COLO668 (cell line): Measurements from ENCODE around the gene CEP57L1.
"Not testable (repeated sequence)": the region's sequence is repeated elsewhere in the genome, so short reads cannot be mapped to it uniquely, and the experiment has no call there.

ENCODE experiments used
- DNase-seq: peaks from one replicate; lab custom pipeline; 2025; ENCODE audit not compliant: unreplicated experiment; lab: John Stamatoyannopoulos, UW

CEP57L1 gene

DNA sequence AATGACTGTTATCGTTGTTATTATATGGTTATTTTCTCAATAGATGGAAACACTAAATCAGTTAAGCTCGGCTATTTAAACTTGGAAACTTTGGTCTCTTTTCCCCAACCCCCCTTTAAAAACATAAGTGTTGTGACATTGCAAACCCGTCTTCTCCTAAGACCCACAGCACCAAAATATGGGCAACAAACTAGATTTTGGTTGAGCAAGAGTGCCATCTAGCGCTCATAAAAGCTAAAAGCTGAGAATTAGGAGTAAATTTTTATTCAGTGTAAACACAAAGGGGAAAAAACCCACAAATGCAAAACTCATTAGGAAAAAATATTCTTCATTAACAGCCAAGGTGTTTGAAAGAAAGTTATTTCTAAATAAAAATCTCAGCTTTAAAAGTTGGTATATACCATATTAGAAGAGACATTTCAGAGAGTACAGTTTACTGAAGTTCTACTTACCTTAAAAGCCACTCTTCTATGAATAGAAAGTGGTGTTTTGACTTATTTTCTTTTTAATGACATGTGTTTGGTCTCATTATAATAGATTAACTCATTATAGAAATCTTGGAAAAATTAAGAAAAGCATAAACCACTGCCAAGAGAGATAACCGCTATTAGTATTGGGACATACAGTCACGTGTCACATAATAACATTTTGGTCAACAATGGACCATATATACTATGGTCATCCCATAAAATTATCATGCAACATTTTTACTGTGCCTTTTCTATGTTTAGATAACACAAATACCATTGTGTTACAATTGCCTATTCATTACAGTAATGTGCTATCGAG is 21.8 kb upstream of the CEP57L1 start:
- DNase-seq, result peak; percentile 27

DNA sequence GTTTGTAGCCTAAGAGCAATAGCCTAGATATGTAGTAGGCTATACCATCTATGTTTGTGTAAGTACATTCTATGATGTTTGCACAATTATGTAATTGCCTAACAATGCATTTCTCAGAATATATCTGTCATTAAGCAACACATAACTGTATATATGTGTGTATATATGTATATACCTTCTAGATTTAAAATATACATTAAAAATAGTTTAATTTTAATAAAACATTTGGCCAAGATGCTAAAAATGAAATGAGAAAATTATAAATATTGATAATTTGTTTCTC is 21.2 kb upstream of the CEP57L1 start:
- no peak for DNase-seq

DNA sequence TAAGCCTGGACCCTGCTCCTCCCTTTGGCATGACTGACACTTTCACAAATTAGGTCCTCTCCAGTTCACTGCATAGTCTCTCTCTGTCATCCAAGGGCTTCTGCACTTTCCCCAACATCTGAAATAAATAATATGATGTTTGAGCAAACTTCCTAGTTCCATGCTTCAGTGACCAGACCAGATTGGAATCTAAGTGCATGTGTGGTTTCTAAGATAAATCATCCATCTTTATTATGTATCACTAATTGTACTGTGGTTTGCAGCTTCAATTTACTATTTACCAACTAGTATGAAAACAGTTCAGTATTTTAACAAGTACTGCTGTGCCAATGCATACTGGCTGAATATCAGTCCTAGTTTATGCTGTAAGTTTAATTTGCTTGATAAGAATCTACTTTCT is 19.4 kb upstream of the CEP57L1 start:
- DNase-seq, result no peak

DNA sequence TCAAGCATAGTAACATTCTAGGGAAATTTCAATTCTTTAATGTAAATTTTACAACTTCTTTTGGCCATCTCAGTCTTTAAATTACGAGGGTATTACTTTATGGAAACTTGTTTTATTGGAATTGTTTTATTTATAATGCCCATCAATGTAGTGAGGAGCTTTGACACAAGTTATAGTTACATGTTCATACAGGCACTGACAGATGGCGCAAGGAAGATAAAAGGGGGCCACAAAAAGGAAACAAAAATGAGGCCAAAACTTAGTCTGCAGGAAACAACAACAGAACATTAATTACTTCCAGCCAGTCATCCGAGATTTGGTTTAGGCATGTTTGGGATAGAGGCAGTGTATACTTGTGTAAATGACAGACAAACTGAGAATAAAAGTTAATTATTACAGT is 18.9 kb upstream of the CEP57L1 start:
- DNase-seq, result no peak

DNA sequence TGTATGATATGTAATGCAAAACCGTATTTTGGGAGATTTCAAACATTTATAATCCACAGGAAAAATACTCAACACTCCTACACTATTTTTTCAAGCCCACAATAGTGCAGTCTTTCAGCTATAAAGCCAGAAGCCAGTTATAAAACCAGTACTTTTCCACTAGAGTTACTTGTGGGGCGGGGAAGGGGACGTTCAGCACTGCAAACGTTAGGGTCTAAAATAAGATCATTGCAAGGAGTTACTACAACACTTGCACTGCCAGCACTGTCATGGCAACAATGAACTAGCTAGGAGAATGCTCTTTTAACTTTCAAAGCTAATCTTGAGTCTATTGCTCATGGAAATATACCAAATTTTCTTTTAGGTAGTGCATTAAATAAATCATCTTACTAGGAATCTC is 15.3 kb upstream of the CEP57L1 start:
- no peak for DNase-seq

DNA sequence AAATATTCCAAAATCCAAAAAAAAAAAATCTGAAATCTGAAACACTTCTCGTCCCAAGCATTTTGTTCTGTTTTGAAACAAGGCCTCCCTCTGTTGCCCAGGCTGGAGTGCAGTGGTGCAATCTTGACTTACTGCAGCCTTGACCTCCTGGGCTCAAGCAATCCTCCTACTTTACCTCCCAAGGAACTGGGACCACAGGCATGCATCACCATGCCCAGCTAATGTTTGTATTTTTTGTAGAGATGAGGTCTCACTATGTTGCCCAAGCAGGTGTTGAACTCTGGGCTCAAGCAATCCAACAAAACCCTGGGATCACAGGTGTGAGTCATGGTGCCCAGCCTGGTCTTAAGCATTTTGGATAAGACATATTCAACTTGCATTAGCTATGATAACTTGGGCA is 14.3 kb upstream of the CEP57L1 start:
- DNase-seq, result no peak

DNA sequence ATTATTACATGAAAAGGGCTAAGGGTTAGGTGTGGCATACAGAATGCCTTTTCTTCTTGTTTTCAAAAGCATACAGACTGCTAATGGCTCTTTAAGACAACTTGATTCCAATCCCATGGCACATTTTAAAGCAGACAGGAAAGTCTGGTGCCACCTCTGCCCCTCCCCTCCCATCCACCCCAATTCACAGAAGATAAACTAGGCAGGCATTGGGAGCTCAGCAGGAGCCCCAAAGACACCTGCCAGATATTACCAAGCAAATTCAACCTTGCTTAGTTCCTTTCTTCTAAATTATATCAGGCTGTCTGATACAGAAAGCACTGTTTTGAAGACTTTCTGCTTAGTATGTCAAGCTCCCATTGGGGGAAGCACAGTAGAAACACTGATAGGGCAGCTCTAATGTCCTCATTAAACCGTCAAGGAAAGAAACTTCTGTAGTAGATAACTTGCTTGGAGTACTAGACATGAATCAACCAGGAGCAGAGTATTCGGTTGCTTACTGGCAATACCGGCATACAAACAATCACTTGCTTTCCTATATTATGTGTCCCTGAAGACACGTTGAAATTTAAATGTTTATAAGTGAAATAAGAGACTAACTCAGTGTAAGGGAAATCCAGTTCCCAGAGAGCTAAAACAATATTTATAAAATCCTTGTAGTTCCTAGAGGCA is 13.7 kb upstream of the CEP57L1 start:
- DNase-seq, result no peak

DNA sequence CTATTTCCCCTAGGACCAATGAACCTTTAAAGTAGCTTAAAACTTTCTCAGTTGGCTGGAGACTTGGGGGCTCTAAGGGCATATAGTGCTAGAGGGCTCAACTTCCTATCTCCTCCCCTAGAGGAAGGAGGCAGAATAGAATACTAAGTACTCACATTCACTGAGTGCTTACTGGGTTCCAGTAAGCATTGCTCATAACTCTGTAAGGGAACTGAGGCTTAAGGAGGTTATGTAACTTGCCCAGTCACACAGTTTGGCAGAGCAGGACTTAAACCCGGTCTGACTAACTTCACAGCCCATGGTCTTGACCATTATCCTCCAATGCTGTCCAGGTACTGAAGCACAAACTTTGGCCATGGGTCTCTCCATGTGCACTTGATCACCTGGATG is 13.1 kb upstream of the CEP57L1 start:
- no peak for DNase-seq

DNA sequence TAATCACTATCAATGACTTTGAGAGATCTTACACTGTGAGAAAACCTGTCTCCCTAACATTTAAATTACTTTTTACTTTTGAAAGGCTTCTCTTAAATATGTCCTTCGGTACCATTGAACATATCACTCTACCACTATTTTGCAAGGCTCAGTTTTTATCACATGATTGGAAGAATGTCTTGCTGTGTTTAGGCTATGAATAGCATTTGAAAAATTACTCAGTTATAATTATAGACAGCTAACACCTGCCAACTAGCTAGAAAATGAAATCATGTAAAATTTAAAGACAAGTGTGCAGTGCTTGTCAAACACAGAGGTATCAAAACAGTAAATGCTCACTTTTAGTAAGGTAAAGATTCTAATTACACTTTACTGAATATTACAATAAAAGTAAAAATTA is 11.7 kb upstream of the CEP57L1 start:
- no peak for DNase-seq

DNA sequence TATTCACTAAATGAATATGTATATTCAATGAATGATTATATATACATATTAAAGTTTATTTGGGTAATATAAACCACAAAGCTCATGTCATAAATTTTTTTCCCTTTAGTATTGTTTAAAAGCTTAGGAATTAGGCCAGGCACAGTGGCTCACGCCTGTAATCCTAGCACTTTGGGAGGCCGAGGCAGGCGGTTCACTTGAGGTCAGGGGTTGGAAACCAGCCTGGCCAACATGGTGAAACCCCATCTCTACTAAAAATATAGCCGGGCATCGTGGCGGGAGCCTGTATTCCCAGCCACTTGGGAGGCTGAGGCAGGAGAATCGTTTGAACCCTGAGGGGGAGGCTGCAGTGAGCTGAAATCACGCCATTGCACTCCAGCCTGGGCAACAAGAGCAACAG is 11.2 kb upstream of the CEP57L1 start:
- DNase-seq, result not testable (repeated sequence)

DNA sequence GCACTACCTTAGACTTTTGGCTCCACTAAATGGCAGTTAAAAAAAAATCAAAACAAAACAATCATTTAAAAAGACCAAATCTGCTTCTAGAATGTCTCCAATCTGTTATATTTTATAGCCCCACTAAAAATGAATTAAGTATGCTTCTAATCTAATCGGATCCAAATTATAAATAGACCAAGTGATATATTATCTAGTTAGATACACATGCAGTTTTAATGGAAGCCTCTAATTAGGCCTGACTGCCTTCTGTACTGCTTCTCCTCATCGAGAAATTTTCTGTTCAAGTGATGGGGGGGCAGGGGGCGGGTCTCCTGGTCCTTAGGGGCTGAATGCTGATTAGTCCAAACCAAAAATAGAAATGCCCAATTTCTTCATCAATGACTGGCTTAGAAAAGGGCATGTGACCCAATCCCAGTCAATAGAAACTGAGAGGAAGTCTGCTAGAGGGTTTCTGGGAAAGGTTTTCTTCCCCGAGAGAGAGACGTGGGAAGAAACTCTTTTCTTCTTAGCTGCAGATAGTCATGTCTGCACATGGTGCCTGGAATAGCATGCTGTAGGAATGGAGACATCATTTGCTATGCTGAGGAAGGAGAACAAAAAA is 7.5 kb upstream of the CEP57L1 start:
- no peak for DNase-seq

DNA sequence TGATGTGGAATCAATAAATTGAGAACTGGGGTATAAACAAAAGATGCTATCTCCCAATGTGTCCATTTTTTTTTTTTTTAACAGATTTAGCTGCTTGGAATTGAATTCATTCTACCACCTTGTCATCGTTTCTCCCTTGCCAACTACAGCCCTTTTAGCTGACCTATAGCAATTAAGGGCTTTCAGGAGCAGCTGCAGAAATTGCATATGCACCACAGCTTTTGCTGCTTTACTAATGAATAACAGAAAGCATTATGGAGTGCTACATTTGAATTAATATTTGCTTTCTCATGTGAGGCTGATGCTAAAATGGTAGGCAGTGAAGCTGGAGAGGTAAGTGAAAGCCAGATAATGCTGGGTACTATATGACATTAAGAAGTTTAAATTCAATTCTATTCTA is 6.3 kb upstream of the CEP57L1 start:
- no peak for DNase-seq

DNA sequence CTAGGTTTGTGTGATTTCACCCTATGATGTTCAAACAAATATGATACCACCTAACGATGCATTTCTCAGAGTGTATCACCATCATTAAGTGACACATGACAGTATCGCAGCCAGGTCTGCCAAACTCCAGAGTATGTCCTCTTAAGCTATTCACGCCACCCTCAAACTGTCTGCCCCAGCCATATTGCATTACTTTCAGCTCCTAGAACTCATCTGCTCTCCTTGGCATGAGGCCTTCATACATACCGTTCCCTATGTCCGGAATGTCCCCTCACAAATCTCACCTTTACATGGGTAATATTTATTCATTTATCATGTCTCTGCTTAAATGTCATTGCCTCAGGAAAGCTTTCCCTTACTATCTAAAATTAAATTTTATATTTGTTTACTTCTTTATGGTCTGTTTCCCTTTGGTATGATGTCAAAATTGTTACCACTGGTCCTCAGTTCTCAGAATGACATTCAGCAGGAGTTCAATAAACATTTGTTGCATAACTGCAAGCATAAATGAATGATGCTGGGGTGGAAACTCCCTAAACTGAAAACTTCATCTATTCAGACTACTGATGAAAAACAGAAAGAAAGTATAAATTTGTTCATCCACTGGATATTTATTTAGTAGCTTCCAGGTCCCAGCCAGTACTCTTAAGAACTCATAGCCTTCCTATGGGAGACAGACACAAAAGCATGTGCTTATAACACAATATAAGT is 3.8 kb upstream of the CEP57L1 start:
- DNase-seq, result no peak

DNA sequence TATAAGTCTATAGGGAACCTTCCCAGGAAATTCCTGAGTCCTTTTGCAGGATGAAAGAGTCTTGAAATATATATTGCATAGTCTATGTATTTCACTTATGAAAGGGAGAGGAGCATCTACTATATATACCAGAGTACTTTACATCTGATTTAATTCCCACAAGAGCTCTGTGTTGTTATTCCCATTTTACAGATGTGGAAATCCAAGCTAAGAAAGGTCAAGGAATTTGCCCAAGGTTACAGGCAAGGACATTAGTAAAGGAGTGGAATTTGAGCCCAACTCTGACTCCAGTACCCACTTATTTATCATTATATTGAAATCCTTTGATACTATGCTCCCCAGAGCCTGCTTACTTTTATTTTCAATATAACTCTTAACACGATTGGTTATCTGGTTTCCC is 3.2 kb upstream of the CEP57L1 start:
- no peak for DNase-seq

DNA sequence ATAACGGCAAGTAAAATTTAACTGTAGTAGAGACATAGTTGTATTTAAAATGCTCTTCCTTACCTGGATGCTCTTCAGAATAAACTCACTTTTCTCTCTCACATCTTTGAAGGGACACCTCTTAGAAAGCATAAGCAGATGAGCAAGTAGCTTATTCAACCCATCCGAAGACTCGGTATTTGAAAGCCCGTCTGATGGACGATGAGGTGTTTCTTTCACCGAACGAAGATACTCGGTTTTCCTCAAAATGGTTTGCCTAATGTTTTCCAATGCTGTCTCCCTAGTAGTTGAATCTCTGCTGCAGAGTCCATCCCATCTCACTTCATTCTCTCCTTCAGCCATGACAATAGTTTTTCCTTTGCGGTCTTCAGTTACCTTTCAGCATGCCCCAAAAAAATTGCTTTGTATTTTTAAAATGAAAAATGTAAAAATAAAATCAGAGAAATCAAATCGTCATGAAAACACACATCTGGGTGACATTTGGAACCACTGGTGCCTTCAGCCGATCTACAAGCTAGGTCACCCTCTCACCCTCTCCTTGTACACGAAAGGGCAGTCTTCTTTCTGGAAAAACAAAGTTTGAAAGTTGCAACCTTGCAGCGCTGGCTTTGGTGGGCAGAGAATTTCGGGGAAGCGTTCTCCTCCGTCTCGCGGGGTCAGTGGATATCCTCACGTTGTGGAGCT is 1.4 kb upstream of the CEP57L1 start:
- DNase-seq, result no peak

DNA sequence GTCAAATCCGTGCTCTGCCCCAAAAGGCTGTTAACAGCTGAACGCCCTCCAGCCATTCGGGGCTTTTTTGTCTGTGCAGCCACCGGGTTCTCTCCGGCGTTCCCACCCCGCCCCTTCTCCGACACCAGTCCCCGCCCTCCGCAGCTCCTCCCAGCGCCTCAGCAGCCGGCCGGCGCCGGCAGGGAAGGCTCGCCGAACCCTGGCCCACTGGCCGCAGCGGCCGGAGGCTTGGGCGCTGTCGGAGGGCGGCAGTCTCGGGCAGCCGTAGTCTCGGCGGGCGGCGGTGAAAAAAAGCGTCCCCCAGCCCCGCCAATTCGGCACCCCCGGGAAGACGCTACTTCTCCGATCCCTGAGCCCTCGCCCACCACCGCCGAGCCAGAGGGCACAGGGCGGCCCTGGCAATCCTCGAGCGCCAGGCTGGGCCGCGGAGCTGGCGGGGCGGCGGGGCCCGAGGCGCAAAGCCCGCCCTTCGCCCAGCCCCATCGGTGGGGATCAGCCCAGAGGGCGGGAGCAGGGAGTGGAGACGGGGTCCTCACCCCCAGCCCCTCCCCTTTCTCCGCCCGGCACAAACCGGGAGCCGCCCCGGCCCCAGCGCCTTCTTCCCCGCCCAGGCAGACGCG is 781 bp upstream of the CEP57L1 start, which contains the start of gene SESN1:
TSS of gene SESN1 (minus strand) at position 431 of the 620 bp plus-strand sequence. CDS start 773 bp downstream, outside the sequence.
- DNase-seq, result peak; percentile 83

DNA sequence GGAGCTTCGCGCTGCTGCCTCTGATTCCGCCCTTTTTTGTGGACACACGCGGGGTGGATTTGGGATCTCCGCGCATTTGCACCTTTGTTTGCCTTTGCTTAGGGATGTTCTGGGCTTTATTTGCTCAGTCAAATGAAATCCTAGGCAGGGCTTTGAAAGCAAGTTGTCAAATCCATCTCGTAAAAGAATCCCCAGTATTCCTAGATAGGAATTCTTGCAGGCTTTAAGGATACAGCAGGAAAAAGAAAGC is 453 bp downstream of the CEP57L1 start:
- DNase-seq, result no peak

DNA sequence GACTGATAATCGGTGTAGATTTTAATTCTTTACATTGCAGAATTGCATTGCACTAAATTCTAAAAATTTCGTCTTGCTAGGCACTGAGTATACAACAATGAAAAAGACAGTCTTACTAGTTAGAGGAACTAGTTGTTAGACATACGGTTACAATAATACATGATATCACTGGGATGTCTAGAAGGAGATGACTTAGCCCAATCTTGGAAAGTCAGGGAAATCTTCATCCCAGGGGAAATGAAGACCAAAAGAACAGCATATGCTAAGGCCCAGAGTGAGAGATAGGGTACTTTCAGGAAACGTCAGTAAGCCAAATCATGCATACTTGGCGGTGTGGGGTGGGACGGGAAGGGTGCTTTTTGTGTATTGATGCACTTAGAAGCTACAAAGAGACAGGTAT is 901 bp downstream of the CEP57L1 start:
- DNase-seq, result no peak

DNA sequence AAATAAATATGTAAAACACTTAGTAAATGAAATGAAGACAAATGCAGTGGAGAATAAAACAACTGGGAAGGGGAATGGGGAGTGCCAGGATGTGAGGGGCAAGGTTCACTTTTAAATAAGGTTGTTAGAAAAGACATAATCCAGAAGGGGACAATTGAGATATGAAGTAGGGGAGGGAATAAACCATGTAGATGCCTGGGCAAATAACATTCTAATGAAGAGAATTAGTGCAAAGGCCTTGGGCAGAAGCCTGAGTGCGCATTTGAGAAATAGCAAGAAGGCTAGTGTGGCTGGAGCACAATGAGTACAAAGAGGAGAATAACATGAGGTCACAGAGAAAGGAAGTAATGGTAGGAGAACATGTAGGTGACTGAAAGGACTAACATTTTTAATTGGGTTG is 2.4 kb downstream of the CEP57L1 start:
- DNase-seq, result no peak

DNA sequence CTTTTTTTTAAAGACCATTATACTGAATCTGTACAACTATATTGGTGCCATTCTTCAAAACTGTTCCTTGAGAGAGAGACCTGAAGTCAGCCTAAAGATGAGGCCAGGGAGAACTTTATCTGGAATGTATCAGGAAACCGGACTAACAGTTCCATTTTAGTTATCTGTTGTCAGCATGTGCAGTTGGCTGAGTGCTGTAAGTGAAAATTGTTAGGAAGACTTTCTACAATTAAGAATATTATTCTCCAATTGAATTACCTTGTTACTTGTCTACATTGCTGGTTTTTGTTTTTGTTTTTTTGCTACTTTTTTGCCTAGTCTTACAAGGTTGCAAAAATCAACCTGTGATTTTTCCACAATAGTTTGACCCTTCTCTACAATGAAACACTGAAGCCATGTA is 7.5 kb downstream of the CEP57L1 start:
- no peak for DNase-seq

DNA sequence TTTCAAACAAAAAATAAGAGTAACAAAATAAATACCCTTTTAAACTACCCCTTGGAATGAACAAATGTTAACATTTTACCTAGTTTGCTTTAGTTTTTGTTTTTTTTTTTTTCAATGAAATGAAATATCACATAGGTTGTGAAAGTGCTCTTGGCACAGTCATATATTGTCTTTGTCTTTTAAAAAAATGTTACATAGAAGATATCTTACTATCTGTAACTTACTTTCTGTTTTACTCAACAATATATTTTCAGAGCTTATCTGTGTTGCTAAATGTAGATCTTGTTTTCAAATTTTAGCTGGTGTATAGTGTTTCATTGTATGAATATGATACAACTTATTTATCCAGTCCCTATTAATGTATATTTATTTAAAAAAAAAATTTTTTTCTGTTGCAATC is 8.6 kb downstream of the CEP57L1 start:
- DNase-seq, result no peak
